CD4-positive, CD25-positive, alpha-beta regulatory T cell (primary cell): ENCODE data around the gene SPATC1L. TPM values are rescaled to one million over a fixed set of nuclear protein-coding genes. Genes with fewer than 3 reads are reported as not detected.
"Not testable (repeated sequence)": the region's sequence is repeated elsewhere in the genome, so short reads cannot be mapped to it uniquely, and the experiment has no call there.

ENCODE experiments used
- ATAC-seq, 2 donors: fragments of 150-1000 bp; cut with Tn5 transposase; one replicate each; pipeline ENCODE4 v1.10.0; 2021; ENCODE audit warnings: low read depth in 2 of 2, moderate number of reproducible peaks in 2 of 2, moderate library complexity in 1 of 2
- DNase-seq, 3 donors: peaks; one replicate each; pipeline versions ENCODE4 v3.0.0 to v3.0.0-alpha.2; 2012 to 2022; ENCODE audit warnings: mixed read lengths in 1 of 3
- H3K27ac ChIP-seq: one replicate; pipeline ENCODE4 v1.7.0; 2013; ENCODE audit warnings: mild to moderate bottlenecking, low read length; ENCODE audit not compliant: insufficient read depth, poor library complexity, severe bottlenecking
- H3K27me3 ChIP-seq: one replicate; pipeline ENCODE4 v1.7.0; 2013; ENCODE audit warnings: low read length; ENCODE audit not compliant: control insufficient read depth, insufficient read depth
- H3K36me3 ChIP-seq: one replicate; pipeline ENCODE4 v1.7.0; 2013; ENCODE audit warnings: mild to moderate bottlenecking, low read length, moderate library complexity; ENCODE audit not compliant: control insufficient read depth, insufficient read depth
- H3K4me1 ChIP-seq: 2 replicates; pipeline ENCODE4 v1.7.0; 2013; ENCODE audit warnings: mild to moderate bottlenecking, low read length; ENCODE audit not compliant: insufficient read depth, control insufficient read depth, poor library complexity, severe bottlenecking
- H3K4me3 ChIP-seq: one replicate; pipeline ENCODE4 v1.7.0; 2013; ENCODE audit warnings: low read depth, mild to moderate bottlenecking, low read length, moderate library complexity
- H3K9me3 ChIP-seq, 2 experiments: 1 replicate in 1 of 2; 2 replicates in 1 of 2; pipeline ENCODE4 v1.7.0; 2013; ENCODE audit warnings: low read length in 2 of 2, mild to moderate bottlenecking in 1 of 2, moderate library complexity in 1 of 2; ENCODE audit not compliant: control insufficient read depth in 2 of 2
- H3K27ac Mint-ChIP-seq, 3 donors: one replicate each; pipeline ENCODE4 v1.8.0; 2020 to 2022; ENCODE audit warnings: mild to moderate bottlenecking in 3 of 3, mixed read lengths in 3 of 3, moderate library complexity in 2 of 3
- H3K27me3 Mint-ChIP-seq: one replicate; pipeline ENCODE4 v1.8.0; 2022; ENCODE audit warnings: mild to moderate bottlenecking, mixed read lengths
- H3K36me3 Mint-ChIP-seq: one replicate; pipeline ENCODE4 v1.8.0; 2020; ENCODE audit warnings: mixed read lengths
- H3K4me1 Mint-ChIP-seq, 4 donors: one replicate each; pipeline ENCODE4 v1.8.0; 2020 to 2022; ENCODE audit warnings: mixed read lengths in 4 of 4, mild to moderate bottlenecking in 1 of 4
- H3K4me3 Mint-ChIP-seq, 4 donors: one replicate each; pipeline ENCODE4 v1.8.0; 2020 to 2022; ENCODE audit warnings: mild to moderate bottlenecking in 4 of 4, mixed read lengths in 4 of 4, moderate library complexity in 3 of 4
- H3K9me3 Mint-ChIP-seq, 7 donors: one replicate each; pipeline ENCODE4 v1.8.0; 2020 to 2022; ENCODE audit warnings: mixed read lengths in 7 of 7, mild to moderate bottlenecking in 3 of 7, moderate library complexity in 2 of 7
- polyA plus RNA-seq, 4 donors: library from polyadenylated mRNA; unstranded; fragments of 300-500 nt; fragmentation: Illumina TruSeq; gene quantifications; one replicate each; pipeline ENCODE4 v1.2.3, GENCODE V29; 2021
- total RNA-seq: library from RNA; stranded (reverse); gene quantifications from one replicate; pipeline ENCODE4 v1.2.3, GENCODE V29; 2022

The SPATC1L gene
- total and polyA plus RNA-seq, 5 donors from 2014 or later = 1.7 to 9.2 (median 6.0) TPM

DNA sequence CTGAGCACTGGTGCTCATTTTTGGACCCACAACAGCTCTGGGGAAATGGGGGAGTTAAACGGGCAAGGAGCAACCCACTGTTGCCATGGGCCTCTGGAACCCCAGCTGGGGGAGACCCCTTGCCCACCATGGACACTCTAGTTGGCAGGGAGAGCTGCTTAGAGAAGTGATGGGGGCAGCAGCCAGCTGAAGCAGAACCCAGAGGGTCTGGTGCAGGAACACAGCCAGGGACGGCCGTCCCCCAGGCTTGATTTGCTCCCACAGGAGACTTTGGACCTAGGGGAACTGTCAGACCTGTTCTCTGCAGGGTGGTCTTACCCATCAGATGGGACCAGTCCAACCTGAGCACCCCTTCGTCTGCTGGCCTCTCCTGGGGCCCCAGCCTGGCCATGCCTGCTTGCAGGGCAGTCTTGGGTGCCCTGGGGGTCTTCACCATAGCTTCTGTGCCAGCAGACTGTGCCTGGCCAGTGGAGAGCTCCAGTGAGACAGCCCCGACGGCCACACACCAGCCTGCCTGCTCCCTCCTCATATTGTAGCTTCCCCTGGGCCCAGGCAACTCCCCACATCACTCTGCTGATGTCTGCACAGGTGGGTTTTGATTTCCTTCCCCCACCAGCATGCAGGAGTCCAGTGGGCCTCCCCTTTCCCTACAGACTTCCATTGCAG is 11.3 kb downstream of the SPATC1L start:
- Histone ChIP-seq H3K9me3 (peaks cover 7 to 10% of the 10 kb centered on the region in 2 experiments), H3K4me1 (no peaks in the 10 kb centered on the region), H3K27me3 (peaks cover 4% of the 10 kb centered on the region), H3K27ac (no peak overlapping the region), H3K36me3 (no peaks in the 10 kb centered on the region), H3K4me3 (no peak overlapping the region)
- Mint-ChIP-seq H3K36me3 (peaks cover 11% of the 10 kb centered on the region), H3K4me3 (no peak overlapping the region), H3K27ac (peak overlapping the region in 1 of 3 donors; percentile 85), H3K4me1 (peaks cover 4 to 13% (median 5%) of the 10 kb centered on the region in 4 donors), H3K27me3 (peaks cover 9% of the 10 kb centered on the region), H3K9me3 (peaks cover 2 to 24% (median 12%) of the 10 kb centered on the region in 7 donors)
- no peak for ATAC-seq
- no peak for DNase-seq

DNA sequence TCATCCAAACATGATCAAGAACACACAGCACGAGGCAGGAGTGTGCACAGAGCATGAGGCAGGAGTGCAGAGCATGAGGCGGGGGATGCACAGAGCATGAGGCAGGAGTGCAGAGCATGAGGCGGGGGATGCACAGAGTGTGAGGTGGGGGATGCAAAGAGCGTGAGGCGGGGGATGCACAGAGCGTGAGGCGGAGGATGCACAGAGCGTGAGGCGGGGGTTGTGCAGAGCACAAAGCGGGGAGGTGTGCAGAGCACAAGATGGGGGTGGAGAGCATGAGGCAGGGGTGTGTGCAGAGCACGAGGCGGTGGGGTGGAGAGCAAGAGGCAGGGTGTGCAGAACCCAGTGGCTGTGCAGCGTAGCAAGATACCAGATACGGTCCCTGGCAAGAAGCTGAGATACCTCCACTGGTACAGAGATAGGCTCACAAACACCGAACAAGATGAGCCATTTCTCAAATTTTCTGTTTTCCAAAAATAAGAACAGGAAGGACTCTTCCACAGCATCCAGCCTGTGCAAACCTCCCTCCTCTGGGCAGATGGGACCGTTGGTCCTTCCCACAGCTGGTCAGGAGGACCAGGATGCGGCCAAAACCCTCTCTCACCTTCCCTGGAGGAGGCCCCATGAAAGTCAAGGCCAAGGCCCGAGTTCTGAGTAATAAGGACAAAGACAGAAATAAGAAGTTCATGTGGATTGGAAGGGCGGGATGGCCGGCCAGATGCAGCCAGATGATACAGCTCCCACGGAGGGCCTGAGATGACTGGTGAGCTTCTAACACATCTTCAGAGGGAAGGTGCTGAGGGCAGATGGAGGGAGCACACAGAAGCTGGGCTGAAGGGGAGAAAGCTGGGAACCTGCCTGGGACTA is 12.0 kb downstream of the SPATC1L start:
- Mint-ChIP-seq H3K4me1 (peaks cover 4 to 11% (median 5%) of the 10 kb centered on the region in 4 donors), H3K36me3 (peaks cover 11% of the 10 kb centered on the region), H3K27ac (peak overlapping the region in 2 of 3 donors; percentile 6 to 23), H3K9me3 (peaks cover 2 to 24% (median 12%) of the 10 kb centered on the region in 7 donors), H3K4me3 (no peak overlapping the region), H3K27me3 (peaks cover 5% of the 10 kb centered on the region)
- no peaks in the 10 kb centered on the region for H3K4me1 ChIP-seq
- H3K4me3 ChIP-seq = no peak overlapping the region
- peaks cover 7 to 10% of the 10 kb centered on the region in 2 experiments for H3K9me3 ChIP-seq
- no peak for DNase-seq
- no peak overlapping the region for H3K27ac ChIP-seq
- H3K27me3 ChIP-seq = peaks cover 4% of the 10 kb centered on the region
- ATAC-seq = no peak
- H3K36me3 ChIP-seq = no peaks in the 10 kb centered on the region

DNA sequence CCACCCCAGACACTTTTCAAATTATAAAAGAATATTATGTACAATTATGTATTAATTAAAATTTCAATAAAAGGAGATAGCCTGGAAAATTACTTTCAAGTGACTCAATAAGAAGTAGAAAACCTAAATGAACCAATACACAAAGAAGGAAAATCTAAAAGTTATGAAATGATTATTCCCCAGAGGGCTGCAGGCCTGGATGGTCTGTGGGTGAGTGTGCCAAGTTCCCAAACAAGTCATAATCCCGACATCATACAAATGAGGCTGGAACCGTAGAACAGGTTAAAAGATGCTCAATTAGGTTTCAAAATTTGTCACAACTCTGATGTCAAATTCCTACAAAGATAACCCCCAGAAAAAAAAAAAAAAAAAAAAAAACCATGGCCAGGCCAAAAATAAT is 12.7 kb downstream of the SPATC1L start:
- peak overlapping the region in 2 of 3 donors; percentile 23 to 45 for H3K27ac Mint-ChIP-seq
- peaks cover 5% of the 10 kb centered on the region for H3K27me3 Mint-ChIP-seq
- Histone ChIP-seq H3K4me3 (no peak overlapping the region), H3K27ac (no peak overlapping the region), H3K4me1 (no peaks in the 10 kb centered on the region), H3K9me3 (peaks cover 7 to 10% of the 10 kb centered on the region in 2 experiments), H3K27me3 (peaks cover 4% of the 10 kb centered on the region), H3K36me3 (no peaks in the 10 kb centered on the region)
- H3K4me3 Mint-ChIP-seq = no peak overlapping the region
- peaks cover 11% of the 10 kb centered on the region for H3K36me3 Mint-ChIP-seq
- DNase-seq (no peak), ATAC-seq (no peak)
- H3K9me3 Mint-ChIP-seq = peaks cover 2 to 24% (median 12%) of the 10 kb centered on the region in 7 donors
- peaks cover 4 to 11% (median 5%) of the 10 kb centered on the region in 4 donors for H3K4me1 Mint-ChIP-seq

- H3K36me3 ChIP-seq, H3K27me3 ChIP-seq, H3K4me3 ChIP-seq, H3K4me3 Mint-ChIP-seq, H3K4me1 ChIP-seq, H3K27me3 Mint-ChIP-seq, H3K4me1 Mint-ChIP-seq: not testable (repeated sequence)
- H3K27ac Mint-ChIP-seq = peak overlapping the region in 1 of 3 donors; percentile 68
- H3K9me3 Mint-ChIP-seq = peaks cover 2 to 19% (median 12%) of the 10 kb centered on the region in 7 donors
- H3K36me3 Mint-ChIP-seq = peaks cover 11% of the 10 kb centered on the region
- Histone ChIP-seq H3K27ac (peak overlapping the region; percentile 23), H3K9me3 (peaks cover 7 to 10% of the 10 kb centered on the region in 2 experiments)
- ATAC-seq = peak in 1 of 2 donors; percentile 37
- peak in 2 of 3 donors; percentile 46 to 56 for DNase-seq
Observed at GRCh38 chr21:46170436-46171193, 13.6 kb downstream of the SPATC1L start.

DNA sequence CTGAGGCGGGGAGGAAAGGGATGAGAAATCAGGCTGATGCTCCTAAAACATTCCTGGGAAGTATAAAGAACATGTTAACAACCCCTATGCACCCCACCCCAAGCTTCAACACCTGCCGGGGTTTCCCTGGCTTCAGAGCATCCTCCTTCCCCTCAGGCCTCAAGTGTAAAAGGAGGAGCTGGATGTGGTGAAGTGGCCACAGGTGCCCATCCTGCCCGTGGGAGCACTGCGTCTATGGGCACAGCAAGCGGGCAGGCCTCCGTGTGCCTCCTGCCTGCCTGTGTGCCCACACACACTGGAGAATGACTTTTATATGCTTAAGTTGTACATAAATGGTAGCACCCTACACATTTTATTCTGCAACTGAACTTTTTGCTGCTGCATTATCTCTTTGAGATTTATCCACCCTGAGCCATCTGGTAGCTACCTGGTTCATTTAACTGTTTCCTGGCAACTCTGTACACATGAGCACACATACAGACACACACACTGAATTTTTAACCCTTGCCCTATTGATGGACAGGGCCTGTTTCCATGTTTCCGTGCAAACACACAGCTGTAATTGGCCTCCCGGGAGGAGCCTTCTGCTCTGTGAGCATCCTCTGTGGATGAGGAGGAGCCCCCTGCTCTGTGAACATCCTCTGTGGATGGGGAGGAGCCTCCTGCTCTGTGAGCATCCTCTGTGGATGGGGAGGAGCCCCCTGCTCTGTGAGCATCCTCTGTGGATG is 15.4 kb downstream of the SPATC1L start:
- Mint-ChIP-seq H3K27ac (peak overlapping the region in 1 of 3 donors; percentile 72), H3K4me1 (peaks cover 4 to 5% (median 5%) of the 10 kb centered on the region in 4 donors), H3K9me3 (peaks cover 0 to 13% (median 3%) of the 10 kb centered on the region in 7 donors), H3K36me3 (no peaks in the 10 kb centered on the region), H3K27me3 (no peaks in the 10 kb centered on the region), H3K4me3 (no peak overlapping the region)
- H3K36me3 ChIP-seq = no peaks in the 10 kb centered on the region
- no peaks in the 10 kb centered on the region for H3K27me3 ChIP-seq
- H3K27ac ChIP-seq = no peak overlapping the region
- H3K4me3 ChIP-seq = no peak overlapping the region
- DNase-seq (no peak), ATAC-seq (no peak)
- H3K4me1 ChIP-seq = no peaks in the 10 kb centered on the region
- no peaks in the 10 kb centered on the region for H3K9me3 ChIP-seq

- Histone ChIP-seq H3K27ac (no peak overlapping the region), H3K4me1 (no peaks in the 10 kb centered on the region), H3K36me3 (no peaks in the 10 kb centered on the region), H3K4me3 (no peak overlapping the region), H3K9me3 (no peaks in the 10 kb centered on the region), H3K27me3 (no peaks in the 10 kb centered on the region)
- H3K27ac Mint-ChIP-seq = peak overlapping the region in 1 of 3 donors; percentile 72
- H3K9me3 Mint-ChIP-seq = peaks cover 0 to 9% (median under 1%) of the 10 kb centered on the region in 7 donors
- H3K4me3 Mint-ChIP-seq = no peak overlapping the region
- ATAC-seq (no peak), DNase-seq (no peak)
- H3K36me3 Mint-ChIP-seq = no peaks in the 10 kb centered on the region
- peaks cover 4 to 7% (median 5%) of the 10 kb centered on the region in 4 donors for H3K4me1 Mint-ChIP-seq
- peaks cover 4% of the 10 kb centered on the region for H3K27me3 Mint-ChIP-seq
Observed at GRCh38 chr21:46168238-46168637, 16.0 kb downstream of the SPATC1L start.

DNA sequence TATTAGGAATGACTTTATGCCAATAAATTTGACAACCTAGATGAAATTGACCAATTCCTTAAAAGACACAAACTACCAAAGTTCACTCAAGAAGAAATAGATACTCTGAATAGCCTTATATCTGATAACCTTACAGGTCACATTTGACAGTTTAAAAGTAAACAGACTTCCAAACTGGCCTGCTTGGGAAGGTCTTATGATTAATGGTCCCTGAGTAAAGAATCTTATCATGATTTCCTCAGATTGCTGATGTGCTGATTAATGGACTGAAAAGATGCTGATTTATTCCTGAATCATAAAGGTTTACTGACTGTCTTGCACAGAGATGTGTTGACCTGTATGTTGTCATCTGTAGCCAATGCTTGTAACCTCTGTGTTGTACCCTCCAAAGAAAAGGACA is 19.2 kb downstream of the SPATC1L start:
- Mint-ChIP-seq H3K4me1 (peaks cover 0 to 5% (median 0%) of the 10 kb centered on the region in 4 donors), H3K27me3 (peaks cover 8% of the 10 kb centered on the region), H3K9me3 (no peaks in the 10 kb centered on the region), H3K27ac (no peak overlapping the region), H3K36me3 (no peaks in the 10 kb centered on the region), H3K4me3 (no peak overlapping the region)
- ATAC-seq (no peak), DNase-seq (no peak)
- Histone ChIP-seq H3K4me3 (no peak overlapping the region), H3K9me3 (no peaks in the 10 kb centered on the region), H3K4me1 (no peaks in the 10 kb centered on the region), H3K27me3 (no peaks in the 10 kb centered on the region), H3K27ac (no peak overlapping the region), H3K36me3 (no peaks in the 10 kb centered on the region)
